Measurements from ENCODE around the gene ZP1.

- TF ChIP-seq MAX (IDR thresholded peaks at IDR 0.05): no peak
- TF ChIP-seq SMC3 (IDR thresholded peaks at IDR 0.05; ENCODE audit: low read length): no peak
- TF ChIP-seq CREB1 (IDR thresholded peaks at IDR 0.05): no peak
- TF ChIP-seq CREB1 (CRISPR knock-in tag; IDR thresholded peaks at IDR 0.05): no peak
Measured at GRCh38 chr11:60915248-60915914, 48.0 kb downstream of the ZP1 start.
